Right hindlimb (tissue), 1 donor: ENCODE measurements around the gene LRRC36.
A peak's percentile ranks its signal among the peaks of the same experiment; 100 is the strongest.

Experiments used
- DNase-seq: peaks from one replicate; pipeline ENCODE4 v3.0.0-alpha.2; 2018

Gene LRRC36

GRCh38 chr16:67392301-67393059 lies 65.9 kb downstream of the LRRC36 start:
- DNase-seq: no peak

- peak; percentile 94 for DNase-seq
Observed at GRCh38 chr16:67393111-67393787, 66.6 kb downstream of the LRRC36 start, which contains the start of gene TPPP3. TSS of gene TPPP3 (minus strand) at chr16:67393498. CDS start at chr16:67391111, 2,387 bp downstream.

GRCh38 chr16:67393788-67394154 lies 67.2 kb downstream of the LRRC36 start:
- DNase-seq: no peak

GRCh38 chr16:67394155-67395104 lies 67.8 kb downstream of the LRRC36 start:
- DNase-seq: peak; percentile 53

GRCh38 chr16:67395105-67395457 lies 68.5 kb downstream of the LRRC36 start:
- DNase-seq: no peak

GRCh38 chr16:67395458-67396158 lies 69.0 kb downstream of the LRRC36 start:
- DNase-seq: peak; percentile 55

GRCh38 chr16:67396159-67397035 lies 69.8 kb downstream of the LRRC36 start:
- peak; percentile 94 for DNase-seq

- peak; percentile 65 for DNase-seq
Observed at GRCh38 chr16:67397036-67397801, 70.6 kb downstream of the LRRC36 start.

GRCh38 chr16:67397812-67398545 lies 71.4 kb downstream of the LRRC36 start:
- no peak for DNase-seq

GRCh38 chr16:67398546-67399217 lies 72.1 kb downstream of the LRRC36 start:
- DNase-seq: no peak

- DNase-seq: peak; percentile 65
Observed at GRCh38 chr16:67399218-67399733, 72.7 kb downstream of the LRRC36 start.

GRCh38 chr16:67399749-67400704 lies 73.4 kb downstream of the LRRC36 start:
- DNase-seq: peak; percentile 84

- no peak for DNase-seq
Observed at GRCh38 chr16:67400901-67401300, 74.3 kb downstream of the LRRC36 start.

- DNase-seq: no peak
Observed at GRCh38 chr16:67403976-67404555, 77.5 kb downstream of the LRRC36 start.

GRCh38 chr16:67404740-67405226 lies 78.2 kb downstream of the LRRC36 start:
- DNase-seq: no peak

- DNase-seq: no peak
Observed at GRCh38 chr16:67405336-67405735, 78.7 kb downstream of the LRRC36 start.
